Measurements from ENCODE around the gene DLG1.

Gene DLG1

DNA sequence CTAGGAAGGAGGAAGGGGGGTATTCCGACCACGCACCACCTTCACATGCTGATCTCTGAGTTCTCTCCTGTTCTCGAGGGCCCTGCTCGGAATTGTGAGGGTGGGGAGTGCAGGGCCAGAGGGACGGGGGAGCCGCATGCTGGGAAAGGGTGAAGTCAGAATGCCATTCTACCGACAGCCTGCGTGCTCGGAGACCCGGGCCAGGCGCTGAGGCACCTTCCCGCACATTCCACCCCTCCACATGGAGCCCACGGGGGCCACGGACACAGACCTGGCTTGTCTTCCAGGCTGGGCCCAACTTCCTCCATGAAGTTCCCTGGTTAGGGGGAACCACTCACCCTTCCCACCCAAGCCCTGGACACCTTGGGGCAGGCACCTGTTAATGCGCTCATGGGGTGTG is 301.1 kb downstream of the DLG1 start:
- no peak for DNase-seq (ENCODE audit: low spot score)

DNA sequence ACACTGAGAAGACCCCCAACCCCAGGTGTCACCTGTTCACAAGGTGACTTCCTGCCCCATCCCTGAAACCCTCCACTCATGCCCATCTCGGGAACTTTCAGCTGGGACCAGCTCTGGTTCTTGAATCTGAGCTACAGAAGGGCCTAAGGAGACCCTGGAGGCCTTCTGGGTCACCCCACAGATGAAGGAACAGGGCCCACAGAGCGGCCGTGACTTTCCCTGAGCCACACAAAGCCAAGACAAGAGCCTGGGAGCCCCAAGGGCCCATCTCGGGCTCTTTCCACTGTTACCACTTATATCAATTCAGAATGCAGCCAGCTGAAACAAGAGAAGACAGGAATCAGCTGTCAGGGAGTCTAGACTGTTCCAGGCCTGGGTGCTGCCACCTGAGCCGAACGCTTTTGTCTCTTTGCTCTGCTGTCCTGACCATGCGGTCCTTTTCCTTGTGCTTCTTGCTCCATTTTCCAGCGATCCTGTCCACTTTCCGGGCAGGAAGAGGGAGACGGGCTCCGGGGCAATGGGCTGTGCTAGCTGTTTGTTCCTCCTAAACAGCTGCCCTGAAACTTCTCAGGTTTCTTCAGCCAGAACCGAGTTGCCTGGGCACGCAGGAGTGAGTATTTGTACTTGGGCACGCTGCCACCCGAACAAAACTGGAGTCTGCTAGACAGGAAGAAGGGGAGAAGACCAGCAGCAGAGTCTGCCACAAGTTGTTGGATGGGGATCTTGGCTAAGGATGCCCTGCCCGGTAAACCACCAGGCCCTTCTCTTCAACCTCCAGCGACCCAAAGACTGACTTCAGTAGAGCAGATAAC is 301.8 kb downstream of the DLG1 start:
- DNase-seq (ENCODE audit: low spot score), result no peak

DNA sequence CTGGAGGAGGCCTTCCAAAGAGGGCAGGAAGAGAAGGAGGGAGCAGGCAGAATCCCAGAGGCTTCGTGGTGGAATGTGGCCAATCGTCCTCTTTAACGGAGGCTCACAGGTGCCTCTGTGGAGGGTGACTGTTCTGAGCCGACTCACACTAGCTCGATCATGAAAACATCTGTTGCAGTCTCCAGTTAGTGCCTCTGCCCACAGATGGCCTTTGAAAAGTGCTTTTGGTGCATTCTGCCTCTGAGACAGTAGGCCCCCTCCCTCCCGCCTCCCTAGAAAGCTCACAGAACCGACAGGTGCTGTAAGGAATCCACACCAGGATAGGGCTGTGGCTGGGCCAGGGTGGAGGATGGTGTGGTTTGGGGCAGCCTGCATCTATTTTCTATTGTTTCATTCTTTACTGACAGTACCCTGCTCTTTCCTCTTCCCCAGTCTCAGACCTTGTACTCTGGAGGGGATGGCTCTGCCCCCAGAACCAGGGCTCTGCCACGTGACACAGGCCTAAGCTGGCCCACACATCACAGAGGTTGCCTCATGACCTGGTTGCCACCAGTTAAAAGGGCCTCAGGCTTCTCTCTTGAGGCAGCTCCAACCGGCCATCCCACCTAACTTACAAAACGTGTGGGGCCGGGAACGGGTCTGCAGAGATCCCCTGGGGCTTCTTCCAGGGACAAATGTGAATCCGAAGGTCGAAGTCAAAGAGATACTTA is 302.6 kb downstream of the DLG1 start:
- no peak for DNase-seq (ENCODE audit: low spot score)

DNA sequence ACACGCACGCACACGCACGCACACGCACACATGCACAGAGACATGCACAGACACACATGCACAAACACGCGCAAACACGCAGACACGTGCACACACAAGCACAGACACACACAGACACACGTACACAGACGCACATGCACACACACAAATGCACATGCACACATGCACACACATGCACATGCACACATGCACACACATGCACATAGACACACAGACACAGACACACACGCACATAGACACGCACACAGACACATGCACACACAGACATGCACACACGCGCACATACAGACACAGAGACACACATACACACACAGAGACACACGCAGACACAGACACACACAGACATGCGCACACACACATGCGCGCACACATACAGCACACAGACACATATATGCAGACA is 303.4 kb downstream of the DLG1 start:
- no peak for DNase-seq (ENCODE audit: low spot score)

DNA sequence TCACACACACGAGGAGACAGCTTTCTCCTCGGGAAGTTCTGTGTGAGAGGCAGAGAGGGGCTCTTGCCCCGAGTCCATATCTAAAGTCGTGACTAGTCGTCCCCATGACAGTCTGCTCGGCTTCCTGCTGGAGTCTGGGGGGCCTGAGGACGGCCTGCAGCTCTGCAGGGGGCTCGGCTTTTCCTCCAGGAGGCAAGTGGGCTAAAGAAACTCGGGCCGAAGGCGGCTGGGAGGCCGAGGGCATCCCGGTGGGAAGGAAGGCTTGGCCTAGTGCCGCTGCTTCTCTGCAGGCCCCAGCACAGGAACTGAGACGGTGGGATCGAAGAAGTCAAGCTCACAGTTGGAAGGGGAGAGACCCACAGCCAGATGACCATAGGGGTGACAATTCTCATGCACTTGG is 304.4 kb downstream of the DLG1 start:
- DNase-seq (ENCODE audit: low spot score), result no peak

Data from HuH-7.5 (cell line).